Adrenal gland (tissue), 12 donors: Measurements from ENCODE around the gene OBSL1. TPM values are rescaled to one million over a fixed set of nuclear protein-coding genes. Genes with fewer than 3 reads are reported as not detected.

Source experiments
- DNase-seq, 7 donors: peaks; one replicate each; pipeline ENCODE4 v3.0.0-alpha.2; 2019 to 2020
- H3K27ac ChIP-seq, 5 donors: fragments of 200-600 bp; sonication (generic) in 4 of 5; 1 replicate in 3 of 5; 2 replicates in 2 of 5; pipeline versions ENCODE4 v1.5.1 to v1.8.0; 2016 to 2020; ENCODE audit warnings: mild to moderate bottlenecking in 1 of 5
- H3K27me3 ChIP-seq: fragments of 200-600 bp; 2 replicates; pipeline ENCODE4 v1.8.0; 2021
- H3K36me3 ChIP-seq, 2 donors: fragments of 200-600 bp; replicated peaks in 1 of 2; 1 replicate in 1 of 2; 2 replicates in 1 of 2; pipeline versions ENCODE4 v1.5.1 to v1.8.0; 2018 to 2022
- H3K4me1 ChIP-seq, 2 donors: fragments of 200-600 bp; replicated peaks in 1 of 2; 1 replicate in 1 of 2; 2 replicates in 1 of 2; pipeline versions ENCODE4 v1.5.1 to v1.8.0; 2018 to 2021
- H3K4me3 ChIP-seq, 4 donors: fragments of 200-600 bp; sonication (generic) in 3 of 4; one replicate each; pipeline ENCODE4 v1.5.1; 2016 to 2018
- H3K9me3 ChIP-seq, 3 donors: fragments of 200-600 bp; sonication (generic) in 1 of 3; replicated peaks in 1 of 3; 1 replicate in 2 of 3; 2 replicates in 1 of 3; pipeline versions ENCODE4 v1.5.1 to v1.8.0; 2016 to 2021
- CTCF ChIP-seq, 6 experiments: fragments of 450-650 bp in 4 of 6; fragments of 200-600 bp in 2 of 6; sonication (generic) in 1 of 6; IDR thresholded peaks; 1 replicate in 5 of 6; 2 replicates in 1 of 6; pipeline versions ENCODE4 v1.5.1 to v1.8.0; 2016 to 2021; ENCODE audit warnings: antibody characterized with exemption in 6 of 6, mild to moderate bottlenecking in 2 of 6, moderate library complexity in 1 of 6
- POLR2A ChIP-seq, 2 donors: fragments of 450-650 bp; IDR thresholded peaks; one replicate each; pipeline ENCODE4 v1.6.1; 2017; ENCODE audit warnings: antibody characterized with exemption in 2 of 2, mild to moderate bottlenecking in 2 of 2, moderate library complexity in 1 of 2
- WGBS, 4 donors: extraction: QIAGEN DNeasy Blood & Tissue Kit in 2 of 4; methylation state at CpG; one replicate each; pipeline versions ENCODE4 v1.1.5 to v1.1.7; 2013 to 2017; 5-methylcytosine and 5-hydroxymethylcytosine counted together
- intact Hi-C, 2 donors: fragments of 100-400 bp; cut with DNase I; formaldehyde crosslinking; loops; one replicate each; pipeline versions ENCODE4 v1.14.1 to v1.15.0; 2022 to 2023
- polyA plus RNA-seq, 3 donors: library from polyadenylated mRNA; stranded (reverse); fragments of 200-250 nt in 2 of 3; fragments of 350-450 nt in 1 of 3; fragmentation: Illumina TruSeq in 1 of 3; extraction: RNeasy Lipid Tissue Mini Kit (QIAGEN cat#74804) in 1 of 3; gene quantifications; one replicate each; pipeline ENCODE4 v1.2.3, GENCODE V29; 2013 to 2014
- total RNA-seq, 9 donors: library from RNA; depleted of rRNA in 4 of 9; stranded (reverse); fragments of >200 nt in 4 of 9; fragments of 120-200 nt in 1 of 9; fragmentation: NEBNext Ultra II Directional in 1 of 9; extraction: Animal tissue kit (Norgen Biotek cat#: 25700) in 1 of 9; gene quantifications; one replicate each; pipeline versions ENCODE4 v1.1.0 to v1.2.4, GENCODE V29; 2013 to 2023
- donor health status: healthy with polysubstance abuse.
- donor health status: Bipolar disorder and iron deficiency.
- donor health status: DM: yes; HTN: yes; CAD: no.
- donor health status: DM: no; HTN: no; CAD: no.
- donor health status: DM: no; HTN: no; CAD: no.
- donor health status: DM: yes; HTN: yes; CAD: no.

OBSL1 gene
- total and polyA plus RNA-seq, 12 donors = 63.9 to 427 (median 181) TPM

DNA sequence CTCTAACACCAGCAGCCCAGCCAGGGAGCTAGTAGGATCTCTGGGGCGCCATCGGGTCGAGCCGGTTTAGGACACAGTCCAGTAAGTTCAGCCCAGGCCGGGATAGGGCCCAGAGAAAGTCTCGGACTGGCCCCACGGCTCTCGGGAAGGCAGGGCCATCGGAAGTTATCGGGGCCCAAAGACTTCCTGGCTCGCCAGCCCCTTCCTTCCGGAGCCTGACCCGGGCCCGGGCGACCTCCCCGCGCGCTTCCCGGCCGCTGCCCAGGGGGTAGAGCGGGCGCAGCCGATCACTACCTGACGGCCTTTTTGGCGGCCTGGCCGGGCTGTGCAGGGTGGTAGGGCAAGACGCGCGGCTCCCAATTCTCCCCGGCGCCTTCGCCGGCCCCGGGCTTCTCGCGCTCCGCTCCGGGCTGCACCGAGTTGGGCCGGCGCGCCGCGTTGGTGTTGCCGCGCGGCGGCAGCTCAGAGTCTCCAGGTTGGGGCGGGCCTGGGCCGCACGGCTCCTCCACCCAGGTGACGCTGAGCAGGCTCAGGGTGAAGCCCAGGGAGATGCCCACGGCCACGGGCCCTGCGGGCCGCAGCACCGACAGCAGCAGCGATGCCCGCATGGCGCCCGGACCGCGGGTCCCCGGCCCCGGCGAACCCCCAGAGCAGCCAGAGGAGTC, 28.3 kb downstream of the OBSL1 start:
- WGBS, 4 donors = 0 to 1% (median 1%) methylated on average over 11 to 66 of the region's 66 CpGs; no CpG with 5 or more reads in 1 of the 4 donors
- TF ChIP-seq POLR2A (IDR thresholded peaks at IDR 0.05) (no peak), CTCF (IDR thresholded peaks at IDR 0.05) (no peak)
- intact Hi-C loops = loop anchor here (5.0 kb wide), 2 partner anchors 99 to 144 kb away; no protein-coding TSS in a partner anchor
- Histone ChIP-seq H3K9me3 (no peaks in the 10 kb centered on the region), H3K36me3 (peaks cover 0 to 25% of the 10 kb centered on the region in 2 donors), H3K4me3 (peak overlapping the region; percentile 40 to 86 (median 61)), H3K4me1 (peaks cover 10 to 24% of the 10 kb centered on the region in 2 donors), H3K27me3 (no peaks in the 10 kb centered on the region), H3K27ac (peak overlapping the region; percentile 54 to 96 (median 84))
- DNase-seq = peak in 4 of 7 donors; percentile 35 to 69 (median 52)

GRCh38 chr2:219541611-219542180, 29.6 kb downstream of the OBSL1 start:
- no peaks in the 10 kb centered on the region for H3K27me3 ChIP-seq
- WGBS, 4 donors = 5 to 10% (median 8%) methylated on average over 2 to 48 of the region's 48 CpGs
- H3K4me3 ChIP-seq = peak overlapping the region in 1 of 4 donors; percentile 30
- TF ChIP-seq POLR2A (IDR thresholded peaks at IDR 0.05) = no peak
- TF ChIP-seq CTCF (IDR thresholded peaks at IDR 0.05) = peak; percentile 91 to 99 (median 96)
- DNase-seq = peak; percentile 84 to 94 (median 87)
- intact Hi-C loops = loop anchor here (2.0 to 5.0 kb wide), 3 partner anchors 101 to 146 kb away; no protein-coding TSS in a partner anchor
- H3K36me3 ChIP-seq = peaks cover 0 to 25% of the 10 kb centered on the region in 2 donors
- H3K4me1 ChIP-seq = peaks cover 10 to 24% of the 10 kb centered on the region in 2 donors
- H3K9me3 ChIP-seq = no peaks in the 10 kb centered on the region
- peak overlapping the region in 2 of 5 donors; percentile 0 to 13 for H3K27ac ChIP-seq

- 82 to 87% (median 85%) methylated on average over 10 to 12 of the region's 12 CpGs for WGBS, 4 donors
- peaks cover 0 to 25% of the 10 kb centered on the region in 2 donors for H3K36me3 ChIP-seq
- intact Hi-C loops = loop anchor here (2.0 to 5.0 kb wide), 3 partner anchors 101 to 146 kb away; no protein-coding TSS in a partner anchor
- TF ChIP-seq CTCF (IDR thresholded peaks at IDR 0.05) (no peak), POLR2A (IDR thresholded peaks at IDR 0.05) (no peak)
- H3K4me1 ChIP-seq = peaks cover 10 to 24% of the 10 kb centered on the region in 2 donors
- no peak for DNase-seq
- no peak overlapping the region for H3K27ac ChIP-seq
- H3K9me3 ChIP-seq = no peaks in the 10 kb centered on the region
- no peak overlapping the region for H3K4me3 ChIP-seq
- no peaks in the 10 kb centered on the region for H3K27me3 ChIP-seq
Observed at GRCh38 chr2:219540784-219541504, 30.4 kb downstream of the OBSL1 start.
